K562 (cell line): ENCODE measurements around the gene BLTP2. TPM values are rescaled to one million over a fixed set of nuclear protein-coding genes. Genes with fewer than 3 reads are reported as not detected.

Experiments used
- ATAC-seq: fragments of 200-7000 bp; cut with Tn5 transposase; 3 replicates; pipeline ENCODE4 v1.9.1; 2020; ENCODE audit warnings: moderate library complexity
- BruUV-seq: library from RNA; stranded (reverse); fragments of 400-500 nt; replicated peaks from 2 replicates; lab custom pipeline; 2021; lab: Mats Ljungman, UMichigan
- CTCF ChIA-PET: fragments of 300-600 bp; formaldehyde crosslinking; extraction: SDS; loops from one replicate; lab custom pipeline; 2021; ENCODE audit warnings: low intra/inter-chr PET ratio; lab: Yijun Ruan, JAX
- POLR2A ChIA-PET: fragments of 300-600, 350-650 bp; sonication (Branson Sonifier 250); formaldehyde crosslinking; extraction: SDS; loops from one replicate; lab custom pipeline; 2021; ENCODE audit warnings: antibody characterized with exemption, inconsistent platforms; lab: Yijun Ruan, JAX
- DNase-seq, 4 experiments: peaks; one replicate each; pipeline versions ENCODE4 v3.0.0 to v3.0.0-alpha.2; 2011 to 2018; ENCODE audit warnings: low spot score in 3 of 4, mixed read lengths in 3 of 4; ENCODE audit errors: extremely low read depth in 1 of 4
- FAIRE-seq: peaks from 2 replicates; lab custom pipeline; 2011; peaks lifted over from hg19 to GRCh38; lab: Jason Lieb, UNC
- H2AFZ ChIP-seq: 2 replicates; pipeline ENCODE4 v1.6.0; 2011; ENCODE audit warnings: low read depth, low read length, control low read depth, inconsistent platforms
- H3K27ac ChIP-seq: fragments of 200-600 bp; 3 replicates; pipeline ENCODE4 v1.8.0; 2011; ENCODE audit warnings: low read depth, mild to moderate bottlenecking, control low read depth, inconsistent platforms, low read length, moderate library complexity, mixed read lengths; ENCODE audit errors: extremely low read depth
- H3K27me3 ChIP-seq, 2 experiments: fragments of 300-600 bp in 1 of 2; 2 replicates in 1 of 2; 3 replicates in 1 of 2; pipeline versions ENCODE4 v1.6.0 to v1.8.0; 2011; ENCODE audit warnings: inconsistent platforms in 2 of 2, low read length in 2 of 2, mild to moderate bottlenecking in 1 of 2, mixed read lengths in 1 of 2, moderate library complexity in 1 of 2; ENCODE audit not compliant: control insufficient read depth in 2 of 2, insufficient read depth in 2 of 2
- H3K36me3 ChIP-seq: fragments of 300-600 bp; 3 replicates; pipeline ENCODE4 v1.8.0; 2011; ENCODE audit warnings: mild to moderate bottlenecking, low read length, inconsistent platforms; ENCODE audit not compliant: control insufficient read depth, insufficient read depth
- H3K4me1 ChIP-seq, 2 experiments: fragments of 200-600 bp in 1 of 2; replicated peaks in 1 of 2; 2 replicates in 1 of 2; 3 replicates in 1 of 2; pipeline versions ENCODE4 v1.5.1 to v1.8.0; 2011; ENCODE audit warnings: inconsistent platforms in 2 of 2, low read length in 2 of 2, mild to moderate bottlenecking in 1 of 2, mixed read lengths in 1 of 2, moderate library complexity in 1 of 2; ENCODE audit not compliant: control insufficient read depth in 2 of 2, insufficient read depth in 2 of 2
- H3K4me2 ChIP-seq: 2 replicates; pipeline ENCODE4 v1.6.1; 2011; ENCODE audit warnings: low read length, control low read depth, inconsistent platforms, mixed read lengths; ENCODE audit not compliant: insufficient read depth
- H3K4me3 ChIP-seq: fragments of 200-600 bp; sonication (generic), shearing (Covaris generic); 2 replicates; pipeline ENCODE4 v1.5.1; 2016; ENCODE audit warnings: control low read depth, inconsistent platforms
- H3K79me2 ChIP-seq: fragments of 200-600 bp; 3 replicates; pipeline ENCODE4 v1.8.0; 2011; ENCODE audit warnings: low read length, inconsistent platforms; ENCODE audit not compliant: control insufficient read depth, insufficient read depth
- H3K9ac ChIP-seq, 2 experiments: 2 replicates each; pipeline versions ENCODE4 v1.6.0 to v1.6.1; 2011; ENCODE audit warnings: low read depth in 2 of 2, low read length in 2 of 2, control low read depth in 1 of 2, inconsistent platforms in 1 of 2, mild to moderate bottlenecking in 1 of 2, mixed read lengths in 1 of 2; ENCODE audit not compliant: insufficient read depth in 1 of 2
- H3K9me1 ChIP-seq: one replicate; pipeline ENCODE4 v1.6.0; 2011; ENCODE audit warnings: inconsistent platforms, mild to moderate bottlenecking, low read length, moderate library complexity; ENCODE audit not compliant: control insufficient read depth, insufficient read depth
- H3K9me3 ChIP-seq: replicated peaks from 2 replicates; pipeline ENCODE4 v1.5.1; 2011; ENCODE audit warnings: low read depth, low read length, inconsistent platforms; ENCODE audit not compliant: control insufficient read depth, insufficient read depth
- H4K20me1 ChIP-seq: replicated peaks from 2 replicates; pipeline ENCODE4 v1.6.1; 2011; ENCODE audit warnings: low read length, inconsistent platforms, mixed read lengths; ENCODE audit not compliant: control insufficient read depth, insufficient read depth
- BRD9 ChIP-seq: fragments of 450-650 bp; IDR thresholded peaks from 2 replicates; pipeline ENCODE4 v1.6.1; 2018; ENCODE audit warnings: low read depth; ENCODE audit not compliant: partially characterized antibody
- FUS ChIP-seq: fragments of 200-400 bp; formaldehyde crosslinking; optimal IDR thresholded peaks from 2 replicates; pipeline ENCODE3; 2017; ENCODE audit warnings: low read depth, low read length
- GATA2 ChIP-seq: sonication (generic); formaldehyde crosslinking; IDR thresholded peaks from 2 replicates; pipeline ENCODE4 v1.4.0; 2020; ENCODE audit warnings: mild to moderate bottlenecking, missing genetic modification reagents
- GTF2A2 ChIP-seq: IDR thresholded peaks from 2 replicates; pipeline ENCODE4 v1.6.1; 2016; ENCODE audit warnings: mild to moderate bottlenecking, missing genetic modification characterization, missing compliant biosample characterization
- HIVEP1 ChIP-seq: fragments of 250-450 bp; sonication (Bioruptor Pico); IDR thresholded peaks from 2 replicates; pipeline ENCODE4 v1.4.0; 2020; ENCODE audit warnings: mild to moderate bottlenecking
- KLF13 ChIP-seq: fragments of 450-650 bp; IDR thresholded peaks from 2 replicates; pipeline ENCODE4 v1.6.1; 2016; ENCODE audit warnings: missing genetic modification characterization, low read depth, mild to moderate bottlenecking, missing compliant biosample characterization, moderate library complexity, borderline replicate concordance
- MBD2 ChIP-seq: sonication (generic); IDR thresholded peaks from 2 replicates; pipeline ENCODE4 v1.6.1; 2016; ENCODE audit warnings: low read depth, borderline replicate concordance
- PHTF2 ChIP-seq: fragments of 250-450 bp; sonication (Bioruptor Pico); IDR thresholded peaks from 2 replicates; pipeline ENCODE4 v1.5.0; 2021; ENCODE audit warnings: mild to moderate bottlenecking
- SAP30 ChIP-seq: fragments of 200-600 bp; sonication (generic); IDR thresholded peaks from 2 replicates; pipeline ENCODE4 v1.6.1; 2012; ENCODE audit warnings: borderline replicate concordance, low read depth, mild to moderate bottlenecking, moderate library complexity, low read length, control low read depth, inconsistent platforms; ENCODE audit not compliant: insufficient read depth, poor library complexity, severe bottlenecking
- SIN3B ChIP-seq: fragments of 450-650 bp; IDR thresholded peaks from 2 replicates; pipeline ENCODE4 v1.6.1; 2017; ENCODE audit warnings: low read depth, mild to moderate bottlenecking, moderate library complexity
- TGIF2 ChIP-seq: sonication (generic); formaldehyde crosslinking; IDR thresholded peaks from 2 replicates; pipeline ENCODE4 v1.8.1; 2022; ENCODE audit warnings: mild to moderate bottlenecking, missing genetic modification reagents, moderate library complexity
- ZNF354B ChIP-seq: fragments of 250-450 bp; sonication (Bioruptor Pico); IDR thresholded peaks from 2 replicates; pipeline ENCODE4 v1.4.0; 2020
- WGBS: fragments of 100-300 bp; shearing (Covaris generic); methylation state at CpG from one replicate; pipeline ENCODE4 v1.1.6; 2016; ENCODE audit warnings: low coverage, mixed read lengths; ENCODE audit not compliant: insufficient coverage; ENCODE audit errors: missing lambda C conversion rate; 5-methylcytosine and 5-hydroxymethylcytosine counted together
- in situ Hi-C: fragments of 300-500 bp; cut with MboI; formaldehyde crosslinking; loops from 4 replicates; pipeline ENCODE4 v1.15.0; 2018; ENCODE audit warnings: inconsistent platforms, mixed read lengths
- intact Hi-C: fragments of 100-400 bp; cut with micrococcal nuclease; formaldehyde crosslinking; loops from 2 replicates; pipeline ENCODE4 v1.14.2; 2022
- polyA plus RNA-seq, 8 experiments: library from polyadenylated mRNA; depleted of rRNA in 4 of 8; stranded (reverse) in 5 of 8; unstranded in 3 of 8; fragments of >200 nt; fragmentation: Nextera tagmentation in 2 of 8; fragmentation: Illumina TruSeq in 1 of 8; extraction: Ambion mirVana in 2 of 8; extraction: Trizol in 1 of 8; gene quantifications; 2 replicates each; pipeline versions ENCODE4 v1.2.1 to v1.2.3, GENCODE V29; 2011 to 2014; ENCODE audit warnings: inconsistent platforms in 1 of 8, missing spikeins in 1 of 8
- total RNA-seq, 7 experiments: library from RNA; depleted of rRNA in 6 of 7; stranded (reverse); fragments of >200 nt in 6 of 7; fragmentation: Illumina TruSeq in 2 of 7; extraction: Trizol in 2 of 7; gene quantifications; 2 replicates each; pipeline versions ENCODE4 v1.2.1 to v1.2.3, GENCODE V29; 2011 to 2021; ENCODE audit warnings: low replicate concordance in 1 of 7
- TF ChIP-seq, protein P1 (sequence below): fragments of 250-450 bp; sonication (Bioruptor Pico); IDR thresholded peaks from 2 replicates; pipeline ENCODE4 v1.8.0; 2021; ENCODE audit warnings: borderline replicate concordance, mild to moderate bottlenecking, moderate library complexity; ENCODE audit not compliant: poor library complexity, severe bottlenecking

BLTP2 gene
- total and polyA plus RNA-seq, 9 of the 15 experiments (the other 6 are each of a cell fraction or from before 2014, with no cell fraction given): 14.7 to 174 (median 103) TPM

DNA sequence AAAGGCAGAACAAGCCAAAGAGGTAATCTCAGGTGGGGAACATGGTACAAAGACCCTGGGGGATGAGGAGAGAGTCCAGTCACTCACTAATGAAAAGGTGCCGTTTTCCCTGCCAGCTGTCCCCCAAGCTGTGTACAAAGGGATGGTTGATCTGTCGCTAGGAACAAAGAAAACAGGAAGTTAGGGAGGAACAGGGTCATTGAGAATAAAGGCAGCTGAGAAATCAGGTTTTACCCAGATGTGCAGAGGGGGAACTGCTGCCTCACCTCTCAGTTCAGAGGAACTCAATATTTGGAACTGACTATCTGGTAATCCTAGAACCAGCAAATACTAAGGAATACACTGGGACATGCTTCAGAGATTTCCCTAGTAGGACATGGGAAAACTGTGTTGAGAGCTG is 32.4 kb downstream of the BLTP2 start:
- Histone ChIP-seq H3K4me3 (no peak overlapping the region), H3K9me1 (no peaks in the 10 kb centered on the region), H3K27ac (no peak overlapping the region), H2AFZ (no peak overlapping the region), H3K4me1 (no peaks in the 10 kb centered on the region), H4K20me1 (0 out of 2 replicates have a peak, but pooled peaks cover 8% of the 10 kb centered on the region), H3K4me2 (no peak overlapping the region), H3K9me3 (no peaks in the 10 kb centered on the region), H3K27me3 (no peaks in the 10 kb centered on the region), H3K79me2 (no peaks in the 10 kb centered on the region), H3K9ac (no peak overlapping the region), H3K36me3 (peaks cover 91% of the 10 kb centered on the region)
- POLR2A ChIA-PET: interaction anchor here (0.7 to 4.4 kb wide), 9 partner anchors 8 to 216 kb away, joined by 3 to 25 read pairs (median 4); partner anchors contain the start of genes ALDOC, SDF2 and SUPT6H
- CTCF ChIA-PET: interaction anchor here (1.9 kb wide), 1 partner anchor 118 kb away, joined by 16 read pairs; no protein-coding TSS in a partner anchor
- DNase-seq (no peak), FAIRE-seq (no peak), ATAC-seq (no peak)
- in situ Hi-C loops (no loop called here), intact Hi-C loops (loop anchor here (2.0 kb wide), 1 partner anchor 118 kb away; no protein-coding TSS in a partner anchor)
- BruUV-seq: no TSS peak
- 85% methylated on average over 2 of the region's 2 CpGs for WGBS
- TF ChIP-seq FUS: no peak
- no peak for TF ChIP-seq BRD9
- TF ChIP-seq SAP30: no peak
- TF ChIP-seq, protein P1, sequence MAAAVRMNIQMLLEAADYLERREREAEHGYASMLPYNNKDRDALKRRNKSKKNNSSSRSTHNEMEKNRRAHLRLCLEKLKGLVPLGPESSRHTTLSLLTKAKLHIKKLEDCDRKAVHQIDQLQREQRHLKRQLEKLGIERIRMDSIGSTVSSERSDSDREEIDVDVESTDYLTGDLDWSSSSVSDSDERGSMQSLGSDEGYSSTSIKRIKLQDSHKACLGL (CRISPR knock-in tag): no peak
- no peak for TF ChIP-seq KLF13 (tag)
- no peak for TF ChIP-seq ZNF354B (CRISPR knock-in tag)
- TF ChIP-seq TGIF2 (CRISPR knock-in tag): no peak
- no peak for TF ChIP-seq GATA2 (CRISPR knock-in tag)
- TF ChIP-seq SIN3B: no peak
- TF ChIP-seq GTF2A2 (tag): no peak
- no peak for TF ChIP-seq PHTF2
- TF ChIP-seq MBD2: no peak
- no peak for TF ChIP-seq HIVEP1 (CRISPR knock-in tag)
